SK-N-SH treated with all-trans-retinoic acid at 6 μM for 48 hours (cell line): Measurements from ENCODE around the gene GAS5.

ENCODE experiments used
- ATAC-seq: fragments of 200-7000 bp; cut with Tn5 transposase; 3 replicates; pipeline ENCODE4 v1.9.1; 2020; ENCODE audit warnings: mild to moderate bottlenecking, moderate library complexity
- ARNTL ChIP-seq: fragments of 450-650 bp; formaldehyde crosslinking; IDR thresholded peaks from 2 replicates; pipeline ENCODE4 v1.5.0; 2020; ENCODE audit warnings: low read depth, mild to moderate bottlenecking, moderate library complexity, borderline replicate concordance
- BACH2 ChIP-seq: fragments of 250-450 bp; sonication (Bioruptor Pico); IDR thresholded peaks from 2 replicates; pipeline ENCODE4 v1.9.0; 2021; ENCODE audit warnings: mild to moderate bottlenecking, borderline replicate concordance
- CREB5 ChIP-seq: fragments of 250-450 bp; sonication (Bioruptor Pico); IDR thresholded peaks from 2 replicates; pipeline ENCODE4 v1.5.1; 2020; ENCODE audit warnings: low read depth, mild to moderate bottlenecking, moderate library complexity
- CSDC2 ChIP-seq: fragments of 250-450 bp; sonication (Bioruptor Pico); IDR thresholded peaks from 2 replicates; pipeline ENCODE4 v1.5.0; 2020; ENCODE audit warnings: mild to moderate bottlenecking, moderate library complexity
- CSRNP3 ChIP-seq: fragments of 250-450 bp; sonication (Bioruptor Pico); IDR thresholded peaks from 2 replicates; pipeline ENCODE4 v1.5.1; 2021; ENCODE audit warnings: mild to moderate bottlenecking, moderate library complexity
- ESRRG ChIP-seq: fragments of 250-450 bp; sonication (Bioruptor Pico); IDR thresholded peaks from 2 replicates; pipeline ENCODE4 v1.6.1; 2021; ENCODE audit warnings: mild to moderate bottlenecking
- GLIS3 ChIP-seq: fragments of 250-450 bp; sonication (Bioruptor Pico); IDR thresholded peaks from 2 replicates; pipeline ENCODE4 v1.5.0; 2020; ENCODE audit warnings: mild to moderate bottlenecking, moderate library complexity
- ISL1 ChIP-seq: fragments of 250-450 bp; sonication (Bioruptor Pico); IDR thresholded peaks from 2 replicates; pipeline ENCODE4 v2.1.2; 2022; ENCODE audit warnings: mild to moderate bottlenecking, moderate library complexity
- PATZ1 ChIP-seq: fragments of 250-450 bp; sonication (Bioruptor Pico); IDR thresholded peaks from 2 replicates; pipeline ENCODE4 v1.8.0; 2020; ENCODE audit warnings: mild to moderate bottlenecking, moderate library complexity, borderline replicate concordance
- POU6F1 ChIP-seq: fragments of 250-450 bp; sonication (Bioruptor Pico); IDR thresholded peaks from 2 replicates; pipeline ENCODE4 v1.8.0; 2021; ENCODE audit warnings: low read depth, mild to moderate bottlenecking, moderate library complexity, borderline replicate concordance
- RARB ChIP-seq: fragments of 250-450 bp; sonication (Bioruptor Pico); IDR thresholded peaks from 2 replicates; pipeline ENCODE4 v1.8.0; 2021; ENCODE audit warnings: mild to moderate bottlenecking, moderate library complexity
- TCF4 ChIP-seq: fragments of 250-450 bp; sonication (Bioruptor Pico); IDR thresholded peaks from 2 replicates; pipeline ENCODE4 v1.8.0; 2021; ENCODE audit warnings: mild to moderate bottlenecking, moderate library complexity, borderline replicate concordance
- TOX ChIP-seq: fragments of 250-450 bp; sonication (Bioruptor Pico); IDR thresholded peaks from 2 replicates; pipeline ENCODE4 v1.8.0; 2021; ENCODE audit warnings: mild to moderate bottlenecking, moderate library complexity, borderline replicate concordance
- TSHZ2 ChIP-seq: fragments of 250-450 bp; sonication (Bioruptor Pico); IDR thresholded peaks from 2 replicates; pipeline ENCODE4 v1.5.0; 2020; ENCODE audit warnings: mild to moderate bottlenecking, moderate library complexity
- ZC3H10 ChIP-seq: fragments of 250-450 bp; sonication (Bioruptor Pico); IDR thresholded peaks from 2 replicates; pipeline ENCODE4 v1.5.1; 2021; ENCODE audit warnings: mild to moderate bottlenecking, moderate library complexity
- ZFP3 ChIP-seq: fragments of 250-450 bp; sonication (Bioruptor Pico); IDR thresholded peaks from 2 replicates; pipeline ENCODE4 v1.5.0; 2020; ENCODE audit warnings: mild to moderate bottlenecking, moderate library complexity
- ZFP30 ChIP-seq: fragments of 450-650 bp; formaldehyde crosslinking; IDR thresholded peaks from 2 replicates; pipeline ENCODE4 v1.5.0; 2022; ENCODE audit warnings: mild to moderate bottlenecking, moderate library complexity
- ZNF565 ChIP-seq: fragments of 450-650 bp; formaldehyde crosslinking; conservative IDR thresholded peaks from 2 replicates; pipeline ENCODE4 v1.5.0; 2020; ENCODE audit warnings: low read depth, mild to moderate bottlenecking, moderate library complexity
- ZNF70 ChIP-seq: fragments of 450-650 bp; formaldehyde crosslinking; IDR thresholded peaks from 2 replicates; pipeline ENCODE4 v1.5.0; 2020; ENCODE audit warnings: mild to moderate bottlenecking, moderate library complexity
- ZNF8 ChIP-seq: fragments of 450-650 bp; formaldehyde crosslinking; IDR thresholded peaks from 2 replicates; pipeline ENCODE4 v1.5.0; 2020; ENCODE audit warnings: mild to moderate bottlenecking, moderate library complexity

GAS5 gene

GRCh38 chr1:173853074-173853473 lies 14.7 kb downstream of the GAS5 start (continued):
- TF ChIP-seq TSHZ2 (CRISPR knock-in tag): no peak
- TF ChIP-seq ESRRG (CRISPR knock-in tag): no peak

GRCh38 chr1:173852105-173852504 lies 15.7 kb downstream of the GAS5 start:
- TF ChIP-seq TSHZ2 (CRISPR knock-in tag) (no peak), ZNF565 (CRISPR knock-in tag) (no peak), ZNF8 (CRISPR knock-in tag) (no peak), POU6F1 (CRISPR knock-in tag) (no peak), ESRRG (CRISPR knock-in tag) (no peak), CREB5 (CRISPR knock-in tag) (no peak), ARNTL (CRISPR knock-in tag) (no peak), ZFP3 (CRISPR knock-in tag) (no peak), CSRNP3 (CRISPR knock-in tag) (no peak), ISL1 (CRISPR knock-in tag) (no peak), GLIS3 (CRISPR knock-in tag) (no peak), BACH2 (CRISPR knock-in tag) (no peak), ZFP30 (no peak), RARB (CRISPR knock-in tag) (no peak), TOX (no peak), CSDC2 (no peak), ZNF70 (CRISPR knock-in tag) (no peak), ZC3H10 (CRISPR knock-in tag) (no peak), TCF4 (CRISPR knock-in tag) (no peak)

GRCh38 chr1:173832748-173833147 lies 35.0 kb downstream of the GAS5 start:
- no peak for ATAC-seq
- TF ChIP-seq TSHZ2 (CRISPR knock-in tag) (no peak), PATZ1 (CRISPR knock-in tag) (no peak), TCF4 (CRISPR knock-in tag) (no peak)

More at GRCh38 chr1:173852105-173852504, 15.7 kb downstream of the GAS5 start:
- no peak for ATAC-seq
